Mesenchymal stem cell (in vitro differentiated cells and primary cell): ENCODE measurements around the gene SAMD13.

ENCODE experiments used
- DNase-seq: peaks from one replicate; pipeline ENCODE4 v3.0.0-alpha.2; 2013
- H2AFZ ChIP-seq: one replicate; pipeline ENCODE4 v1.6.1; 2013; ENCODE audit warnings: low read depth, mild to moderate bottlenecking, control low read depth, inconsistent platforms, low read length, moderate library complexity
- H2AK5ac ChIP-seq: 2 replicates; pipeline ENCODE4 v1.6.1; 2013; ENCODE audit warnings: low read length, moderate library complexity, mild to moderate bottlenecking, inconsistent platforms; ENCODE audit not compliant: severe bottlenecking
- H2BK120ac ChIP-seq: one replicate; pipeline ENCODE4 v1.6.1; 2013; ENCODE audit warnings: low read depth, mild to moderate bottlenecking, inconsistent platforms, low read length, moderate library complexity
- H2BK12ac ChIP-seq, 2 experiments: one replicate each; pipeline ENCODE4 v1.6.1; 2013; ENCODE audit warnings: inconsistent platforms in 2 of 2, low read length in 2 of 2, mild to moderate bottlenecking in 2 of 2, moderate library complexity in 2 of 2, control low read depth in 1 of 2
- H2BK15ac ChIP-seq: one replicate; pipeline ENCODE4 v1.6.1; 2013; ENCODE audit warnings: mild to moderate bottlenecking, low read depth, inconsistent platforms; ENCODE audit not compliant: poor library complexity, severe bottlenecking
- H2BK5ac ChIP-seq: 2 replicates; pipeline ENCODE4 v1.6.1; 2013; ENCODE audit warnings: low read depth, mild to moderate bottlenecking, low read length, control low read depth, inconsistent platforms; ENCODE audit not compliant: poor library complexity, severe bottlenecking
- H3K14ac ChIP-seq, 2 experiments: one replicate each; pipeline ENCODE4 v1.6.1; 2013; ENCODE audit warnings: inconsistent platforms in 2 of 2, low read length in 2 of 2, control low read depth in 1 of 2, mild to moderate bottlenecking in 1 of 2, moderate library complexity in 1 of 2
- H3K18ac ChIP-seq, 2 experiments: one replicate each; pipeline ENCODE4 v1.6.1; 2013; ENCODE audit warnings: inconsistent platforms in 2 of 2, low read length in 2 of 2, control low read depth in 1 of 2, low read depth in 1 of 2, mild to moderate bottlenecking in 1 of 2
- H3K23ac ChIP-seq, 2 experiments: one replicate each; pipeline ENCODE4 v1.6.1; 2013; ENCODE audit warnings: inconsistent platforms in 2 of 2, low read length in 2 of 2, mild to moderate bottlenecking in 2 of 2, moderate library complexity in 2 of 2, control low read depth in 1 of 2
- H3K27ac ChIP-seq: 2 replicates; pipeline ENCODE4 v1.5.1; 2013; ENCODE audit warnings: mild to moderate bottlenecking, moderate library complexity, low read length, control low read depth, inconsistent platforms; ENCODE audit not compliant: poor library complexity, severe bottlenecking
- H3K27me3 ChIP-seq, 2 experiments: 2 replicates each; pipeline versions ENCODE4 v1.6.1 to v1.7.0; 2013; ENCODE audit warnings: low read length in 2 of 2, mild to moderate bottlenecking in 2 of 2, moderate library complexity in 2 of 2, control low read depth in 1 of 2, inconsistent platforms in 1 of 2; ENCODE audit not compliant: control insufficient read depth in 1 of 2, insufficient read depth in 1 of 2
- H3K36me3 ChIP-seq, 2 experiments: 2 replicates each; pipeline versions ENCODE4 v1.6.1 to v1.7.0; 2013; ENCODE audit warnings: low read length in 2 of 2, control low read depth in 1 of 2, inconsistent platforms in 1 of 2, low read depth in 1 of 2, mild to moderate bottlenecking in 1 of 2; ENCODE audit not compliant: insufficient read depth in 2 of 2, control insufficient read depth in 1 of 2
- H3K4ac ChIP-seq, 2 experiments: one replicate each; pipeline ENCODE4 v1.6.1; 2013; ENCODE audit warnings: inconsistent platforms in 2 of 2, low read length in 2 of 2, mild to moderate bottlenecking in 2 of 2, moderate library complexity in 2 of 2, control low read depth in 1 of 2, low read depth in 1 of 2
- H3K4me1 ChIP-seq: 2 replicates; pipeline ENCODE4 v1.6.1; 2013; ENCODE audit warnings: low read depth, low read length, control low read depth; ENCODE audit not compliant: control insufficient read depth, insufficient read depth
- H3K4me2 ChIP-seq: 2 replicates; pipeline ENCODE4 v1.6.1; 2013; ENCODE audit warnings: low read length, mild to moderate bottlenecking, inconsistent platforms; ENCODE audit not compliant: poor library complexity, severe bottlenecking
- H3K4me3 ChIP-seq, 2 experiments: 2 replicates each; pipeline versions ENCODE4 v1.5.1 to v1.7.0; 2013; ENCODE audit warnings: low read length in 2 of 2, mild to moderate bottlenecking in 2 of 2, control low read depth in 1 of 2, low read depth in 1 of 2; ENCODE audit not compliant: insufficient read depth in 1 of 2
- H3K79me1 ChIP-seq: replicated peaks from 2 replicates; pipeline ENCODE4 v1.6.1; 2013; ENCODE audit warnings: mild to moderate bottlenecking, control low read depth, low read length, inconsistent platforms; ENCODE audit not compliant: poor library complexity, severe bottlenecking
- H3K9ac ChIP-seq: 2 replicates; pipeline ENCODE4 v1.7.0; 2013; ENCODE audit warnings: mild to moderate bottlenecking, low read length, moderate library complexity
- H3K9me3 ChIP-seq: 2 replicates; pipeline ENCODE4 v1.7.0; 2013; ENCODE audit warnings: mild to moderate bottlenecking, low read length; ENCODE audit not compliant: control insufficient read depth
- H4K8ac ChIP-seq: one replicate; pipeline ENCODE4 v1.6.1; 2013; ENCODE audit warnings: inconsistent platforms, mild to moderate bottlenecking, low read length, moderate library complexity
- H4K91ac ChIP-seq: one replicate; pipeline ENCODE4 v1.6.1; 2013; ENCODE audit warnings: mild to moderate bottlenecking, low read length, inconsistent platforms
- WGBS: methylation state at CpG from one replicate; pipeline ENCODE4 v1.1.7; 2013; ENCODE audit warnings: mixed read lengths; 5-methylcytosine and 5-hydroxymethylcytosine counted together

The SAMD13 gene

DNA sequence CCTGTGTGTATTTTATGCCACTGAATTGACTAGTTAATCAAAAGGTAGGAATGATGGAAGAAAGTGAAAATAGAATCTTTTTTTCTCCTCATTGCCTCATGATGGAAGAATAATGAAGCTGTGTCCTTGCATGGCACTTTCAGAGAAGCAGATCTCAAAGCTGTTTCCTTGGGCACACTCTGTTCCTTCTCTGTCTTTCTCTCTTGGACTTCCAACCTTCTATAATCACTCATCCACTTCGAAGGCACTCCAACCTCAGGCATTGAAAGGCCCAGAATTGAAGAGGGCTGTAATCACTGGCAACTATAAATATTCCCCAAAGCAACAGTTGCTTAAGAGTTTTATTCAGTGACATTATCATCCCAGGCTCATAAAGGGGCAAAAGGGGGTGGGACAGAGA is 65.7 kb downstream of the SAMD13 start:
- Histone ChIP-seq H3K4me2 (no peak overlapping the region), H2AFZ (no peak overlapping the region), H4K8ac (no peak overlapping the region), H3K27ac (no peak overlapping the region), H3K18ac (no peak overlapping the region), H4K91ac (no peak overlapping the region), H3K14ac (no peak overlapping the region), H3K4me1 (peaks cover 7% of the 10 kb centered on the region), H3K27me3 (no peaks in the 10 kb centered on the region), H2BK120ac (no peak overlapping the region), H3K9me3 (no peaks in the 10 kb centered on the region), H2BK12ac (no peak overlapping the region), H2AK5ac (peak overlapping the region; percentile 65), H3K4me3 (no peak overlapping the region), H3K23ac (no peak overlapping the region), H2BK5ac (no peak overlapping the region), H2BK15ac (no peak overlapping the region), H3K79me1 (no peaks in the 10 kb centered on the region), H3K36me3 (no peaks in the 10 kb centered on the region), H3K9ac (no peak overlapping the region), H3K4ac (no peak overlapping the region)
- no peak for DNase-seq
- WGBS, result 100% methylated on average over 1 of the region's 1 CpG

DNA sequence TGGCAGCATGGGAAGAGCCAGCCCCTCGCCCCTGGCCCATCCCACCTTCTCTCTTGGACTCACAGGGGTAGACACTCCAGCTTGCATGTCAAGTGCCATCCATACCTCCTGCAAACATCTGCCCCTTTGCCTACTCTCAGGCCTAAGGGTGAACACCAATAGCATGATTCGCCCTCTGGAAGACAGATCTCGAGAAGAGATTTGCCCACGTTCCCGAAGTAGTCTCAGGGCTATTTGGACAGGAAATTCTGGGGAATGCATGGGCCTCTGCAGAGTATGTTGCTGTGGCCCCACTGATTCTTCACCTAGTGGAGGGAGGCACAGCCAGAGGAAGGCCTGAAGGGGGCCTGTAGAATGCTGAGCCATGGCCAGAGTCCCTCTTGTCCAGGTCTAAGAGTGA is 66.9 kb downstream of the SAMD13 start:
- Histone ChIP-seq H3K9me3 (no peaks in the 10 kb centered on the region), H3K14ac (no peak overlapping the region), H3K4ac (no peak overlapping the region), H3K9ac (no peak overlapping the region), H2BK15ac (no peak overlapping the region), H4K91ac (no peak overlapping the region), H4K8ac (no peak overlapping the region), H3K79me1 (no peaks in the 10 kb centered on the region), H3K4me3 (no peak overlapping the region), H3K4me2 (no peak overlapping the region), H3K27ac (no peak overlapping the region), H2BK5ac (no peak overlapping the region), H3K23ac (no peak overlapping the region), H2BK12ac (peak overlapping the region in 1 of 2 experiments; percentile 2), H2AK5ac (no peak overlapping the region), H2BK120ac (no peak overlapping the region), H3K4me1 (peaks cover 7% of the 10 kb centered on the region), H3K36me3 (no peaks in the 10 kb centered on the region), H3K18ac (no peak overlapping the region), H2AFZ (no peak overlapping the region), H3K27me3 (no peaks in the 10 kb centered on the region)
- WGBS, result 96% methylated on average over 5 of the region's 5 CpGs
- DNase-seq, result no peak

GRCh38 chr1:84370266-84370665 is 68.8 kb downstream of the SAMD13 start:
- H3K27me3 ChIP-seq, result no peaks in the 10 kb centered on the region
- H3K36me3 ChIP-seq, result no peaks in the 10 kb centered on the region
- H3K79me1 ChIP-seq, result no peaks in the 10 kb centered on the region
- H2BK12ac ChIP-seq, result peak overlapping the region in 1 of 2 experiments; percentile 61
- H2BK120ac ChIP-seq, result no peak overlapping the region
- no peak overlapping the region for H4K91ac ChIP-seq
- WGBS, result 91% methylated on average over 1 of the region's 1 CpG
- H3K23ac ChIP-seq, result no peak overlapping the region
- no peak overlapping the region for H3K4ac ChIP-seq
- no peak for DNase-seq
- H4K8ac ChIP-seq, result no peak overlapping the region
- no peak overlapping the region for H2BK5ac ChIP-seq
- no peak overlapping the region for H3K27ac ChIP-seq
- H2AK5ac ChIP-seq, result no peak overlapping the region
- H3K4me3 ChIP-seq, result no peak overlapping the region
- no peaks in the 10 kb centered on the region for H3K9me3 ChIP-seq
- H3K9ac ChIP-seq, result no peak overlapping the region
- no peak overlapping the region for H3K14ac ChIP-seq
- peak overlapping the region in 1 of 2 experiments; percentile 2 for H3K18ac ChIP-seq
- no peak overlapping the region for H3K4me2 ChIP-seq
- H3K4me1 ChIP-seq, result peaks cover 7% of the 10 kb centered on the region
- no peak overlapping the region for H2AFZ ChIP-seq
- no peak overlapping the region for H2BK15ac ChIP-seq

DNA sequence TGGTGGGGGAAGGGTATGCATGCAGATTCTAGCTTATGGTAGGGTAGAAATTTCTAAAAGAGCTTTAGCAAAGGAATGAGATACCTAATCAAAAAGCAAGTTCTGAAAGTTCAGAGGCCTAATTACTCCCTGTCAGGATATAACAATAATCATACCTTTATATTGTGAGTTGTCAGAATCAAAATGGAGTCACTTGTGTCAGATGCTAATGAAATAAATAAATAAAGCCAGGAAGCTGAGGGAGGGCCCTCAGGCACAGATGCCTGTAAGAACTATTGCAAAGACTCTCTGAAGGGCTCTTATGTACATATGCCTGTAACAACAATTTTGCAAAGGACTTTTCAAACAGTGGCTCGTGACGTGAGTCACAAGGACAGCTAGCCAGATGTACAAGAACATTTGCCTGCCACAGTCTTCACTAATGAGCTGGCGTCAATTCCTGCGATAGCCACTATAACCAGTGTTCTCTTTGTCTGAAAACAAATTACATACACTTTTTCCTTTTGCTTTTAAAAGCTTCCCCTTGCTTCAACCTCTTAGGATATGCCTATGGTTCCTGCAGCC is 69.4 kb downstream of the SAMD13 start:
- Histone ChIP-seq H3K79me1 (no peaks in the 10 kb centered on the region), H2BK120ac (no peak overlapping the region), H3K23ac (no peak overlapping the region), H3K27ac (no peak overlapping the region), H4K91ac (no peak overlapping the region), H3K4me3 (no peak overlapping the region), H3K27me3 (no peaks in the 10 kb centered on the region), H3K36me3 (no peaks in the 10 kb centered on the region), H4K8ac (no peak overlapping the region), H3K9ac (no peak overlapping the region), H3K4me1 (peaks cover 6% of the 10 kb centered on the region), H2AK5ac (no peak overlapping the region), H3K18ac (peak overlapping the region in 1 of 2 experiments; percentile 2), H2AFZ (no peak overlapping the region), H2BK12ac (peak overlapping the region in 1 of 2 experiments; percentile 18), H3K14ac (no peak overlapping the region), H2BK15ac (no peak overlapping the region), H3K4me2 (no peak overlapping the region), H3K4ac (no peak overlapping the region), H2BK5ac (no peak overlapping the region), H3K9me3 (no peaks in the 10 kb centered on the region)
- peak; percentile 89 for DNase-seq
- 8% methylated on average over 4 of the region's 4 CpGs for WGBS
